Kidney tubule cell (primary cell): ENCODE results near the gene EHMT1.
"Not testable (repeated sequence)": the region's sequence is repeated elsewhere in the genome, so short reads cannot be mapped to it uniquely, and the experiment has no call there.

Source experiments
- DNase-seq: peaks from one replicate; pipeline ENCODE4 v3.0.0-alpha.2; 2018; ENCODE audit warnings: low spot score

EHMT1 gene

GRCh38 chr9:137873858-137874362, 255.1 kb downstream of the EHMT1 start:
- no peak for DNase-seq

DNA sequence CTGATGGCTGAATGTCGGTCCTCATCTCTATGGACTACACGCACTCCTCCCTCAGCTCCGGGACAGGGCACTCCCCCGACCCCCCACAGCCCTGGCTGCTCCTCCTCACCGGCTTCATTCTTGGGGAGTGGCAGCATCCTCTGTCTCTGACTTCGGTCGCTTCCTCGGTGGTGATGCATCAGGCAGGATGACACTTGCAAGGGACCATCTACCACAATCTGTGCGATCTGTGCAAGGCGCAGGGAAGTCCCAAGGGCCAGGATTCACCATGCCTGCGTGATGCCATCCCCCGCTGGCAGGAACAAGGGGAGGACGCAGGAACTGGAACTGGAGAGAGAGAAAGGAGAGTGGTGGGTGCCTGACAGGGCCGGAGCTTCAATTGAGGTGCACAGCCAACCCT, 256.5 kb downstream of the EHMT1 start:
- no peak for DNase-seq

DNA sequence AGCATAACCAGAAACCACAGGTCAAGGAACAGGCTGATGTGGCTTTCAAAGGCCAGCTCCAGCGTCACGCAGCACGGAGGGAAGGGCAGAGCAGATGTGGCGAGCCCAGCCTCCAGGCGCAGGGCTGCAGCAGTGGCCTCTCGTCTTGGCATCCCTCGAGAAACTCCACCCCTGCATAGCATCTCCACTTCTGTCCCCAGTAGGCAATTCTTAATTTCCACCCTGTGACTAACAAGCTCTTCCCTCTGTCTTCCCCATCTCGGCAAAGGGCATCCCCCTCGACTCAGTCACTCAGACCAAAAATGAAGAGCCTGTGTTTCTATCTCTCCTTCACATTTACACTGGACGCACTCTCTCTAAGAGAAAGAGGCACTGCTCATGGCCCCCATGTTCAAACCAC, 257.0 kb downstream of the EHMT1 start:
- no peak for DNase-seq

DNA sequence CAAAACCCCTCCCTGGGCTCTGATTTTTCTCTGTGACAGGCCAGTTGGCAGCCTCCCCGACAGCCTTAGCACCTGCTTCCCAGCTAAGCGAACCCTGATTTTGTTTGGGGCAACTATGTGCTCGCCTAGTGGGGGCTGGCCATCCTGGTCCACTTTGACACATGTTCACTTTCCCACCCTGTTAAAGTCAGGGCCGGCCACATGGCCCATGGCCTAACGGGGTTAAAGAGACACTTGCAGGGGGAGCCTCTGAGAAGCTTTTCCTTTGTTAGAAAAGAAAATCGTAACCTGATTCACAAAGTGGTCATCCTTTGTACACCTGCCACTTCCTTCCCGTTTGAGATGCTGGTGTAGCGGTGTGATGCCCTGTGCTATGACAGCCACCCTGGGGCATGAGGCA, 257.5 kb downstream of the EHMT1 start:
- DNase-seq = no peak

- no peak for DNase-seq
Observed at GRCh38 chr9:137876781-137877386, 258.1 kb downstream of the EHMT1 start.

DNA sequence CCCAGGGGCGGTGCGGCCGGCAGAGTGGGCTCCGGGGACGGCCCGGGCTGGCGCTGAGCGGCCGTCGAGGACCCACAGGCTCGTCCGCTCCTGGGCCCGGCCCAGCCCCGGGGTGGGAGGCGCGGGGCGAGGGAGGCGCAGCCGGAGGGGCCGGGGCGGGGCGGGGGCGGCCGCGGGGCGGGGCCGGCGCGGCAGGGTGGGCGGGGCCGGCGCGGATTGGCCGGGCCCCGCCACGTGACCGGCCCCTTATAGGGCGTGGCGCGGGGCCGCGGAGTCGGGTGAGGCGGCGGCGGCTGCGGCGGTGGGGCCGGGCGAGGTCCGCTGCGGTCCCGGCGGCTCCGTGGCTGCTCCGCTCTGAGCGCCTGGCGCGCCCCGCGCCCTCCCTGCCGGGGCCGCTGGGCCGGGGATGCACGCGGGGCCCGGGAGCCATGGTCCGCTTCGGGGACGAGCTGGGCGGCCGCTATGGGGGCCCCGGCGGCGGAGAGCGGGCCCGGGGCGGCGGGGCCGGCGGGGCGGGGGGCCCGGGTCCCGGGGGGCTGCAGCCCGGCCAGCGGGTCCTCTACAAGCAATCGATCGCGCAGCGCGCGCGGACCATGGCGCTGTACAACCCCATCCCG, 258.8 kb downstream of the EHMT1 start, which contains the start of gene CACNA1B:
Gene CACNA1B, plus strand, starts transcription at position 277 of the 617 bp plus-strand sequence. Its CDS starts 152 bp downstream, at position 429.
- DNase-seq = not testable (repeated sequence)

- peak; percentile 2 for DNase-seq
Observed at GRCh38 chr9:137878146-137878941, 259.5 kb downstream of the EHMT1 start.

DNA sequence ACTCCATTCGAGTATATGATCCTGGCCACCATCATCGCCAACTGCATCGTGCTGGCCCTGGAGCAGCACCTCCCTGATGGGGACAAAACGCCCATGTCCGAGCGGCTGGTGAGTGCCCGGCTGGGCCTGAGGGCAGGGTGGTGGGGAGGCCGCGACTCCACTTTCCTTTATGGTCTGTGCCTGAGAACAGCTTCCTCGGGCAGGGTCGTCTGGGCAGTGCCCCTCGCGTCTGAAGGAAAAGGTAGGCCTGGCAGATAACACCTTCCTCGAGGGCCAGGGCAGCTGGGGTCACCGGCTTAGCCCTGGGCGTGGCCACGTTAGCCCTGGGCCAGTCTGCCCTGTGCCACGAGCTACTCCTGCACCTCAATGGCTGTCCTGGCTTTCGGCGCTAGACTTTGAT, 260.2 kb downstream of the EHMT1 start:
- DNase-seq = no peak

DNA sequence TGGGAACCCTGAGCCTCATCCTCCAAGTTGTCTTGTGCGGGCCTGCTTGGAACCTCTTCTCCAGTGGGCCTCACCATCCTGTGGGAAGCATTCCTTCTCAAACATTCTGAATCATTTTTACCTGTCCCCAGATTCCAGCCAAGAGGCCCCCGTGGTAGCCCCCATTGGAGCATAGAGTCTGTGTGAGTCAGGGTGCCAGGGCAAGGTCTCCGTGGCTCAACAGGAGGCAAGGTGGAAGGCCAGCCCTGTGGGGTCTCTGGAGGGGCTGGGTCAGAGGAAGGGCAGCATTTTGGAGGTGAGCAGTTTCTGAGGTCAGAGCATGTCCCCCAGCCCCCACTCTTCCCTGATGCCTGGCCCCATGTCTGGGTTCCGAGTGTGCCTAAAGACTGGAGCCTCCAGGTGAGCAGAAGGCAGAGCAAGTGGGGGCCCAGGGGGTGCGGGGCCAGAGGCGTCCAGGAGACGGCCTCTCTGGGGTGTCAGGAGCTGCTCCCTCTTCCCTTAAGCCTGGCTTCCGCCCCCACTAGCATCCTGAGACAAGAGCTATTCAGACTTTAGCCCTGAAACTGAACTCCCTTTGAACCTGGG, 260.9 kb downstream of the EHMT1 start:
- DNase-seq = no peak

DNA sequence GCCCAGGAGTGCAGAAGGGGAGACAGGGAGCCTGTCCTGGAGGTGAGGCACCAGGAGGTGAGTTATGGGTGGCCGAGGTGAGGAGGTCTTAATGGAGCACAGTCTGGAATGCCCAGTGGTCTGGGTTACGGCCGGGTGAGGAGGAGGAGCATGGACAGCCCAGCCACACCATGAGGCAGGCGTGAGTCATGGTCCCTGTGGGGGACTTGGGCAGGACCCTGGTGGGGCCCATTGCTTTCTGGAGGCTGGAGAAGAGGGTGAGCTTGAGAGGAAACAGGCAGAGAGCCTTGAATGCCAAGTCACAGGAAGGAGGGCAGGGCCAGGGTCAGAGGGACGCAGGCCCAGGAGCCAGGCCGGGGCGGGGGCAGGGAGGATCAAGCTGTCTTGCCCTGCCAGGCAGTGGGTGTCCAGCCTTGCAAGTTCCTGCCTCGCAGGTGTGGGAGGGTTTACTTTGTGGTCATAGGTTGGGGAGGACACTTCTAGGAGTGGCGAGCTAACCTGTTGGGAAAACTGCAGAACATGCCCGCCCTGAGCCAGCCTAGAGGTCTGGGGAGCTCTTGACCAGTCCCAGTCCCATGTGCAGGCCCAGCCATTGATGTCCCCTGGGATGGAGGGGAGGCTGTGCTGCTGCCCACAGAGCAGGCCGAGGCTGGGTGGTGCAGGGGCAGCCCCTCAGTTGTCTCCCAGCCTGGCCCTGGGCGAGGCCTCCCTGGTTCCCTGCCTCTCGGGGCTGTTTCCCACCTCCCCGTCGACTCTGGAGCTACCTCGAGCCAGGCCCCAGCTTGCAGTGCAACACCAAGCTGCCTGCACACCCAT, 261.6 kb downstream of the EHMT1 start:
- no peak for DNase-seq

- DNase-seq = no peak
Observed at GRCh38 chr9:137880976-137881530, 262.2 kb downstream of the EHMT1 start.

- no peak for DNase-seq
Observed at GRCh38 chr9:137881591-137882505, 263.0 kb downstream of the EHMT1 start.

DNA sequence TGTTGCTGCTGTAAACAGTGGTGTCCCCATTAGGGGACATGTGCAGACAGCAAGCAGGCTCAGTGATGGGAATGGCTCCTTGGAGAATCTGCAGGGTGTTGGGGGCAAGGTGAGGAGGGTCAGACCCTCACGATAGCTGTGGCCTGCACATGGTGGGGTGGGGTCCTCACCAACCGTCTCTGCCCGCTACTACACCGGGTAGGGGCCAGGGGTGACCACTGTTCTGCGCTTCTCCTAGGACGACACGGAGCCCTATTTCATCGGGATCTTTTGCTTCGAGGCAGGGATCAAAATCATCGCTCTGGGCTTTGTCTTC, 263.7 kb downstream of the EHMT1 start:
- DNase-seq = no peak

GRCh38 chr9:137883977-137884376, 265.2 kb downstream of the EHMT1 start:
- not testable (repeated sequence) for DNase-seq

GRCh38 chr9:137884547-137884946, 265.7 kb downstream of the EHMT1 start:
- DNase-seq = not testable (repeated sequence)

DNA sequence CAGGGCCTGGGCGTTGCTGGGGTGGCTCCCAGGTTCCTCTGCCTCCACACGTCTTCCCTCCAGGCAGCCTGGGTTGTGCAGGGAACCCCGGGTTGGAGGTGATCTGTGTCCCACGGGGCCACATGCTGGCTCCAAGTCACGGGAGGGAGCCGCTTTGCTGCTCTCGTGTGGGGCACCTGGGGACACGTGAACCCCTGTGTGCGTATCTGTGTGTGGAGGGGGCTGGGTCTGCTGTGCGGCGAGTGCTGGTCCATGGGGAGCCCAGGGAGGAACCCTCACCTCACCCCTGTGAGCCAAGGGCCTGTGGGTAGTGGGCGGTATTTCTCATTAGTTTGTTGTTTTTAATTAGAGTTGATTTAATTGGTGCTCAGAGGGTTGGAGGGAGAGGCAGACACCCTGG, 266.3 kb downstream of the EHMT1 start:
- DNase-seq = not testable (repeated sequence)
